Epidermal melanocyte (primary cell): ENCODE results near the gene CHRDL1.
A peak's percentile ranks its signal among the peaks of the same experiment; 100 is the strongest.

Source experiments
- DNase-seq: peaks from one replicate; pipeline ENCODE4 v3.0.0; 2011; ENCODE audit warnings: low spot score; ENCODE audit not compliant: insufficient read length

Gene CHRDL1

GRCh38 chrX:110743679-110744340, 51.8 kb downstream of the CHRDL1 start:
- peak; percentile 16 for DNase-seq

GRCh38 chrX:110741213-110741796, 54.3 kb downstream of the CHRDL1 start:
- no peak for DNase-seq

GRCh38 chrX:110734894-110735541, 60.6 kb downstream of the CHRDL1 start:
- peak; percentile 18 for DNase-seq

- DNase-seq, result no peak
These were observed 61.3 kb downstream of the CHRDL1 start for GRCh38 chrX:110734271-110734670.

- DNase-seq, result no peak
These were observed 62.5 kb downstream of the CHRDL1 start for GRCh38 chrX:110733166-110733565.

- DNase-seq, result no peak
These were observed 63.4 kb downstream of the CHRDL1 start for GRCh38 chrX:110732266-110732665.

GRCh38 chrX:110723844-110724243, 71.8 kb downstream of the CHRDL1 start:
- DNase-seq, result no peak

GRCh38 chrX:110722135-110722534, 73.5 kb downstream of the CHRDL1 start:
- no peak for DNase-seq

- DNase-seq, result no peak
These were observed 82.0 kb downstream of the CHRDL1 start for GRCh38 chrX:110713666-110714065.

GRCh38 chrX:110706446-110706845, 89.2 kb downstream of the CHRDL1 start:
- no peak for DNase-seq

GRCh38 chrX:110703641-110704040, 92.0 kb downstream of the CHRDL1 start:
- no peak for DNase-seq

- no peak for DNase-seq
These were observed 96.5 kb downstream of the CHRDL1 start for GRCh38 chrX:110699109-110699508.

- DNase-seq, result no peak
These were observed 96.9 kb downstream of the CHRDL1 start for GRCh38 chrX:110698696-110699095.

- no peak for DNase-seq
These were observed 102.8 kb downstream of the CHRDL1 start for GRCh38 chrX:110692866-110693265.

- DNase-seq, result no peak
These were observed 104.2 kb downstream of the CHRDL1 start for GRCh38 chrX:110691446-110691845.

- no peak for DNase-seq
These were observed 111.0 kb downstream of the CHRDL1 start for GRCh38 chrX:110684653-110685052.

GRCh38 chrX:110683925-110684324, 111.7 kb downstream of the CHRDL1 start:
- DNase-seq, result no peak

- DNase-seq, result no peak
These were observed 117.0 kb downstream of the CHRDL1 start for GRCh38 chrX:110678591-110678990.

GRCh38 chrX:110675886-110676285, 119.7 kb downstream of the CHRDL1 start:
- DNase-seq, result no peak

- DNase-seq, result no peak
These were observed 124.4 kb downstream of the CHRDL1 start for GRCh38 chrX:110671068-110671803.

GRCh38 chrX:110669572-110669971, 126.0 kb downstream of the CHRDL1 start:
- DNase-seq, result no peak

GRCh38 chrX:110667706-110668105, 127.9 kb downstream of the CHRDL1 start:
- DNase-seq, result no peak
